Measurements from ENCODE around the gene PCDHB4. TPM values are rescaled to one million over a fixed set of nuclear protein-coding genes. Genes with fewer than 3 reads are reported as not detected.

PCDHB4 gene
- total RNA-seq (not detected in 2 replicates), polyA plus RNA-seq (not detected in 2 replicates), polyA minus RNA-seq (not detected in 2 replicates)
- 0.07 TPM for total RNA-seq (2013)

GRCh38 chr5:141121563-141121962 is at the start of gene PCDHB4:
TSS of gene PCDHB4 (plus strand) at chr5:141121818. CDS start at chr5:141121999, 181 bp downstream.
- Histone ChIP-seq H4K20me1 (ENCODE audit: control insufficient read depth, insufficient read depth, low read length, poor library complexity, severe bottlenecking) (no peaks in the 10 kb centered on the region), H3K4me2 (replicated peaks; ENCODE audit: low read depth, low read length, poor library complexity, severe bottlenecking) (no peak within 1 kb of the TSS), H2AFZ (ENCODE audit: insufficient read depth, low read depth, low read length, poor library complexity, severe bottlenecking) (no peak within 1 kb of the TSS), H3K27me3 (replicated peaks in 1 of 4; ENCODE audit: control extremely low read depth in 1 of 4, control insufficient read depth in 3 of 4, insufficient read depth in 4 of 4, low read length in 3 of 4) (peaks cover 0 to 11% (median 5%) of the 10 kb centered on the region in 4 experiments), H3K4me3 (ENCODE audit: control extremely low read depth in 1 of 5, extremely low read depth in 1 of 5, insufficient read depth in 1 of 5, low read depth in 2 of 5, low read length in 4 of 5) (no peak within 1 kb of the TSS), H3K27ac (ENCODE audit: low read length in 2 of 2) (no peak within 1 kb of the TSS), H3K4me1 (ENCODE audit: control insufficient read depth in 2 of 2, insufficient read depth in 2 of 2, low read length in 2 of 2) (no peaks in the 10 kb centered on the region), H3K9ac (ENCODE audit: low read length) (no peak within 1 kb of the TSS), H3K79me2 (ENCODE audit: control insufficient read depth, insufficient read depth, low read length) (no peaks in the 10 kb centered on the region), H3K36me3 (replicated peaks in 1 of 2; ENCODE audit: control extremely low read depth in 1 of 2, control insufficient read depth in 1 of 2, extremely low read depth in 1 of 2, insufficient read depth in 2 of 2, low read length in 1 of 2) (no peaks in the 10 kb centered on the region), H3K9me3 (ENCODE audit: control extremely low read depth in 1 of 3, control insufficient read depth in 2 of 3, insufficient read depth in 1 of 3, low read length in 2 of 3) (peaks cover 3 to 21% (median 8%) of the 10 kb centered on the region in 3 donors)
- Mint-ChIP-seq H3K9me3 (ENCODE audit: insufficient read depth) (peaks cover 6% of the 10 kb centered on the region), H3K27me3 (peaks cover 11% of the 10 kb centered on the region), H3K4me3 (no peak within 1 kb of the TSS), H3K27ac (no peak within 1 kb of the TSS), H3K4me1 (no peaks in the 10 kb centered on the region)
- POLR2A ChIA-PET: no interaction called here
- 46% methylated on average over 11 of the region's 16 CpGs for WGBS (ENCODE audit: insufficient coverage)
- no peak for DNase-seq
- TF ChIP-seq EZH2 (IDR thresholded peaks at IDR 0.05; ENCODE audit: borderline replicate concordance, insufficient read depth, low read depth, low read length, poor library complexity, severe bottlenecking): no peak
- no peak for TF ChIP-seq CTCF (IDR thresholded peaks at IDR 0.05)
- intact Hi-C loops (cut with micrococcal nuclease): no loop called here
- ATAC-seq (ENCODE audit: low read depth): no peak
- CTCF ChIA-PET: no interaction called here

- DNase-seq: no peak
- no peak overlapping the region for H3K27ac ChIP-seq (ENCODE audit: low read length in 2 of 2)
- H2AFZ ChIP-seq (ENCODE audit: insufficient read depth, low read depth, low read length, poor library complexity, severe bottlenecking): no peak overlapping the region
- TF ChIP-seq CTCF (IDR thresholded peaks at IDR 0.05) (no peak), EZH2 (IDR thresholded peaks at IDR 0.05; ENCODE audit: borderline replicate concordance, insufficient read depth, low read depth, low read length, poor library complexity, severe bottlenecking) (no peak)
- no peaks in the 10 kb centered on the region for H3K79me2 ChIP-seq (ENCODE audit: control insufficient read depth, insufficient read depth, low read length)
- POLR2A ChIA-PET: no interaction called here
- CTCF ChIA-PET: no interaction called here
- no peaks in the 10 kb centered on the region for H3K36me3 ChIP-seq (replicated peaks in 1 of 2; ENCODE audit: control extremely low read depth in 1 of 2, control insufficient read depth in 1 of 2, extremely low read depth in 1 of 2, insufficient read depth in 2 of 2, low read length in 1 of 2)
- H3K4me3 Mint-ChIP-seq: no peak overlapping the region
- no peaks in the 10 kb centered on the region for H3K9me3 Mint-ChIP-seq (ENCODE audit: insufficient read depth)
- H4K20me1 ChIP-seq (ENCODE audit: control insufficient read depth, insufficient read depth, low read length, poor library complexity, severe bottlenecking): no peaks in the 10 kb centered on the region
- ATAC-seq (ENCODE audit: low read depth): no peak
- no peak overlapping the region for H3K4me2 ChIP-seq (replicated peaks; ENCODE audit: low read depth, low read length, poor library complexity, severe bottlenecking)
- peaks cover 8% of the 10 kb centered on the region for H3K27me3 Mint-ChIP-seq
- H3K27me3 ChIP-seq (replicated peaks in 1 of 4; ENCODE audit: control extremely low read depth in 1 of 4, control insufficient read depth in 3 of 4, insufficient read depth in 4 of 4, low read length in 3 of 4): no peaks in the 10 kb centered on the region
- no peak overlapping the region for H3K27ac Mint-ChIP-seq
- peaks cover 0 to 13% (median 0%) of the 10 kb centered on the region in 3 donors for H3K9me3 ChIP-seq (ENCODE audit: control extremely low read depth in 1 of 3, control insufficient read depth in 2 of 3, insufficient read depth in 1 of 3, low read length in 2 of 3)
- no peak overlapping the region for H3K9ac ChIP-seq (ENCODE audit: low read length)
- intact Hi-C loops (cut with micrococcal nuclease): no loop called here
- H3K4me1 ChIP-seq (ENCODE audit: control insufficient read depth in 2 of 2, insufficient read depth in 2 of 2, low read length in 2 of 2): no peaks in the 10 kb centered on the region
- no peaks in the 10 kb centered on the region for H3K4me1 Mint-ChIP-seq
- H3K4me3 ChIP-seq (ENCODE audit: control extremely low read depth in 1 of 5, extremely low read depth in 1 of 5, insufficient read depth in 1 of 5, low read depth in 2 of 5, low read length in 4 of 5): no peak overlapping the region
- WGBS (ENCODE audit: insufficient coverage): 60% methylated on average over 17 of the region's 17 CpGs
Measured at GRCh38 chr5:141077826-141078225, 43.8 kb upstream of the PCDHB4 start.

Measured in B cell (primary cell).